ENCODE measurements around the gene PEX26. TPM values are rescaled to one million over a fixed set of nuclear protein-coding genes. Genes with fewer than 3 reads are reported as not detected.
"Not testable (repeated sequence)": the region's sequence is repeated elsewhere in the genome, so short reads cannot be mapped to it uniquely, and the experiment has no call there.

The PEX26 gene
- polyA plus RNA-seq, 6 donors from 2014 or later: 1.0 to 4.3 (median 2.4) TPM

GRCh38 chr22:18059473-18059872, 18.3 kb upstream of the PEX26 start:
- Mint-ChIP-seq H3K9me3 (no peaks in the 10 kb centered on the region), H3K27me3 (no peaks in the 10 kb centered on the region), H3K4me1 (peaks cover 46 to 50% (median 46%) of the 10 kb centered on the region in 3 donors), H3K27ac (peak overlapping the region; percentile 7 to 100 (median 81)), H3K36me3 (no peaks in the 10 kb centered on the region), H3K4me3 (peak overlapping the region in 1 of 8 donors; percentile 7)
- DNase-seq (no peak), ATAC-seq (ENCODE audit: low read depth in 2 of 2) (no peak)

- Mint-ChIP-seq H3K36me3 (no peaks in the 10 kb centered on the region), H3K27ac (peak overlapping the region in 5 of 6 donors; percentile 42 to 96 (median 78)), H3K4me3 (no peak overlapping the region), H3K4me1 (peaks cover 51 to 54% (median 51%) of the 10 kb centered on the region in 3 donors), H3K9me3 (no peaks in the 10 kb centered on the region), H3K27me3 (no peaks in the 10 kb centered on the region)
- no peak for DNase-seq
- no peak for ATAC-seq (ENCODE audit: low read depth in 2 of 2)
Measured at GRCh38 chr22:18059991-18060390, 17.8 kb upstream of the PEX26 start.

GRCh38 chr22:18060646-18061620, 16.9 kb upstream of the PEX26 start:
- peak overlapping the region in 1 of 6 donors; percentile 54 for H3K27ac Mint-ChIP-seq
- no peaks in the 10 kb centered on the region for H3K9me3 Mint-ChIP-seq
- no peaks in the 10 kb centered on the region for H3K27me3 Mint-ChIP-seq
- no peak for DNase-seq
- no peak overlapping the region for H3K4me3 Mint-ChIP-seq
- no peak for ATAC-seq (ENCODE audit: low read depth in 2 of 2)
- peaks cover 53 to 55% (median 54%) of the 10 kb centered on the region in 3 donors for H3K4me1 Mint-ChIP-seq
- no peaks in the 10 kb centered on the region for H3K36me3 Mint-ChIP-seq

GRCh38 chr22:18062421-18062820, 15.4 kb upstream of the PEX26 start:
- ATAC-seq (ENCODE audit: low read depth in 2 of 2) (no peak), DNase-seq (no peak)
- no peaks in the 10 kb centered on the region for H3K36me3 Mint-ChIP-seq
- H3K4me1 Mint-ChIP-seq: peaks cover 52 to 54% (median 54%) of the 10 kb centered on the region in 3 donors
- no peaks in the 10 kb centered on the region for H3K27me3 Mint-ChIP-seq
- no peaks in the 10 kb centered on the region for H3K9me3 Mint-ChIP-seq
- no peak overlapping the region for H3K4me3 Mint-ChIP-seq
- no peak overlapping the region for H3K27ac Mint-ChIP-seq

GRCh38 chr22:18063306-18063705, 14.5 kb upstream of the PEX26 start:
- Mint-ChIP-seq H3K27me3 (no peaks in the 10 kb centered on the region), H3K4me3 (no peak overlapping the region), H3K4me1 (peaks cover 51 to 54% (median 54%) of the 10 kb centered on the region in 3 donors), H3K36me3 (no peaks in the 10 kb centered on the region), H3K9me3 (no peaks in the 10 kb centered on the region), H3K27ac (peak overlapping the region in 3 of 6 donors; percentile 12 to 90 (median 32))
- ATAC-seq (ENCODE audit: low read depth in 2 of 2): no peak
- no peak for DNase-seq

GRCh38 chr22:18063715-18064114, 14.1 kb upstream of the PEX26 start:
- DNase-seq; H3K27me3 Mint-ChIP-seq; H3K9me3 Mint-ChIP-seq; H3K36me3 Mint-ChIP-seq; H3K4me3 Mint-ChIP-seq; ATAC-seq (ENCODE audit: low read depth in 2 of 2): not testable (repeated sequence)
- Mint-ChIP-seq H3K4me1 (peaks cover 51 to 56% (median 54%) of the 10 kb centered on the region in 3 donors), H3K27ac (peak overlapping the region in 3 of 6 donors; percentile 12 to 90 (median 32))

- no peak for ATAC-seq (ENCODE audit: low read depth in 2 of 2)
- H3K4me1 Mint-ChIP-seq: peaks cover 49 to 61% (median 52%) of the 10 kb centered on the region in 3 donors
- H3K4me3 Mint-ChIP-seq: peak overlapping the region in 2 of 8 donors; percentile 68 to 70
- no peaks in the 10 kb centered on the region for H3K9me3 Mint-ChIP-seq
- H3K27me3 Mint-ChIP-seq: no peaks in the 10 kb centered on the region
- peak overlapping the region in 3 of 6 donors; percentile 40 to 73 (median 57) for H3K27ac Mint-ChIP-seq
- H3K36me3 Mint-ChIP-seq: no peaks in the 10 kb centered on the region
- DNase-seq: no peak
Measured at GRCh38 chr22:18064636-18065035, 13.2 kb upstream of the PEX26 start.

- DNase-seq (no peak), ATAC-seq (ENCODE audit: low read depth in 2 of 2) (no peak)
- Mint-ChIP-seq H3K36me3 (no peaks in the 10 kb centered on the region), H3K27ac (peak overlapping the region; percentile 40 to 91 (median 69)), H3K9me3 (no peaks in the 10 kb centered on the region), H3K4me3 (peak overlapping the region in 6 of 8 donors; percentile 38 to 85 (median 69)), H3K4me1 (peaks cover 49 to 67% (median 52%) of the 10 kb centered on the region in 3 donors), H3K27me3 (no peaks in the 10 kb centered on the region)
Measured at GRCh38 chr22:18065256-18065655, 12.5 kb upstream of the PEX26 start.

GRCh38 chr22:18066181-18066859, 11.5 kb upstream of the PEX26 start:
- peak; percentile 84 to 90 for ATAC-seq (ENCODE audit: low read depth in 2 of 2)
- Mint-ChIP-seq H3K9me3 (no peaks in the 10 kb centered on the region), H3K27me3 (no peaks in the 10 kb centered on the region), H3K4me1 (peaks cover 52 to 77% (median 56%) of the 10 kb centered on the region in 3 donors), H3K36me3 (no peaks in the 10 kb centered on the region), H3K27ac (peak overlapping the region; percentile 48 to 91 (median 72)), H3K4me3 (peak overlapping the region; percentile 7 to 85 (median 69))
- peak; percentile 57 for DNase-seq

- H3K4me1 Mint-ChIP-seq: peaks cover 60 to 85% (median 64%) of the 10 kb centered on the region in 3 donors
- DNase-seq (no peak), ATAC-seq (ENCODE audit: low read depth in 2 of 2) (no peak)
- no peaks in the 10 kb centered on the region for H3K9me3 Mint-ChIP-seq
- no peaks in the 10 kb centered on the region for H3K36me3 Mint-ChIP-seq
- H3K4me3 Mint-ChIP-seq: peak overlapping the region in 7 of 8 donors; percentile 10 to 85 (median 70)
- H3K27ac Mint-ChIP-seq: peak overlapping the region in 5 of 6 donors; percentile 21 to 96 (median 73)
- H3K27me3 Mint-ChIP-seq: no peaks in the 10 kb centered on the region
Measured at GRCh38 chr22:18067121-18067520, 10.7 kb upstream of the PEX26 start.

- DNase-seq (no peak), ATAC-seq (ENCODE audit: low read depth in 2 of 2) (no peak)
- Mint-ChIP-seq H3K4me3 (peak overlapping the region in 7 of 8 donors; percentile 10 to 85 (median 70)), H3K4me1 (peaks cover 63 to 90% (median 68%) of the 10 kb centered on the region in 3 donors), H3K27me3 (no peaks in the 10 kb centered on the region), H3K27ac (peak overlapping the region in 5 of 6 donors; percentile 10 to 96 (median 73)), H3K9me3 (no peaks in the 10 kb centered on the region), H3K36me3 (no peaks in the 10 kb centered on the region)
Measured at GRCh38 chr22:18067548-18068341, 10.0 kb upstream of the PEX26 start.

- Mint-ChIP-seq H3K9me3 (no peaks in the 10 kb centered on the region), H3K4me3 (peak overlapping the region in 3 of 8 donors; percentile 11 to 83 (median 55)), H3K27me3 (no peaks in the 10 kb centered on the region), H3K27ac (peak overlapping the region in 5 of 6 donors; percentile 65 to 71 (median 67)), H3K36me3 (no peaks in the 10 kb centered on the region), H3K4me1 (peaks cover 63 to 92% (median 68%) of the 10 kb centered on the region in 3 donors)
- DNase-seq (no peak), ATAC-seq (ENCODE audit: low read depth in 2 of 2) (no peak)
Measured at GRCh38 chr22:18068381-18068988, 9.3 kb upstream of the PEX26 start.
